H9 (cell line): ENCODE results near the gene TMEM201. TPM values are rescaled to one million over a fixed set of nuclear protein-coding genes. Genes with fewer than 3 reads are reported as not detected.

ENCODE experiments used
- DNase-seq: peaks from one replicate; pipeline ENCODE4 v3.0.0-alpha.2; 2017
- H2AFZ ChIP-seq: one replicate; pipeline ENCODE4 v1.6.1; 2013; ENCODE audit warnings: mild to moderate bottlenecking, low read length, control low read depth, moderate library complexity
- H2AK5ac ChIP-seq: 2 replicates; pipeline ENCODE4 v1.6.1; 2013; ENCODE audit warnings: low read length, control low read depth, mixed read lengths; ENCODE audit not compliant: insufficient read length
- H2BK120ac ChIP-seq: one replicate; pipeline ENCODE4 v1.6.1; 2013; ENCODE audit warnings: low read depth, mild to moderate bottlenecking, low read length, control low read depth, inconsistent platforms; ENCODE audit not compliant: poor library complexity, severe bottlenecking
- H2BK12ac ChIP-seq: 2 replicates; pipeline ENCODE4 v1.6.1; 2013; ENCODE audit warnings: low read length, control low read depth, mixed read lengths, low read depth; ENCODE audit not compliant: insufficient read length
- H2BK15ac ChIP-seq: 2 replicates; pipeline ENCODE4 v1.6.1; 2013; ENCODE audit warnings: low read depth, low read length, control low read depth
- H2BK20ac ChIP-seq: one replicate; pipeline ENCODE4 v1.6.1; 2013; ENCODE audit warnings: low read depth, mild to moderate bottlenecking, low read length, control low read depth, inconsistent platforms; ENCODE audit not compliant: poor library complexity, severe bottlenecking
- H2BK5ac ChIP-seq: 2 replicates; pipeline ENCODE4 v1.6.1; 2013; ENCODE audit warnings: low read length, control low read depth, mixed read lengths; ENCODE audit not compliant: insufficient read length
- H3K14ac ChIP-seq: 2 replicates; pipeline ENCODE4 v1.6.1; 2013; ENCODE audit warnings: low read length, control low read depth; ENCODE audit not compliant: insufficient read depth
- H3K18ac ChIP-seq: 2 replicates; pipeline ENCODE4 v1.6.1; 2013; ENCODE audit warnings: low read depth, mild to moderate bottlenecking, mixed read lengths, low read length, control low read depth; ENCODE audit not compliant: insufficient read length
- H3K23ac ChIP-seq: 2 replicates; pipeline ENCODE4 v1.6.1; 2013; ENCODE audit warnings: low read length, control low read depth, mixed read lengths, low read depth; ENCODE audit not compliant: insufficient read length
- H3K23me2 ChIP-seq: 2 replicates; pipeline ENCODE4 v1.6.1; 2013; ENCODE audit warnings: low read depth, mild to moderate bottlenecking, mixed read lengths, low read length, control low read depth; ENCODE audit not compliant: insufficient read length, poor library complexity, severe bottlenecking
- H3K27ac ChIP-seq: 2 replicates; pipeline ENCODE4 v1.5.1; 2013; ENCODE audit warnings: low read length, control low read depth, mixed read lengths, low read depth; ENCODE audit not compliant: insufficient read length
- H3K27me3 ChIP-seq: 2 replicates; pipeline ENCODE4 v1.6.1; 2013; ENCODE audit warnings: low read length, control low read depth, inconsistent platforms; ENCODE audit not compliant: insufficient read depth
- H3K4ac ChIP-seq: 2 replicates; pipeline ENCODE4 v1.6.1; 2013; ENCODE audit warnings: low read depth, mild to moderate bottlenecking, control low read depth, inconsistent platforms, low read length, moderate library complexity
- H3K4me1 ChIP-seq: 2 replicates; pipeline ENCODE4 v1.6.1; 2013; ENCODE audit warnings: low read length, control low read depth, inconsistent platforms; ENCODE audit not compliant: insufficient read depth
- H3K4me2 ChIP-seq: 2 replicates; pipeline ENCODE4 v1.6.1; 2013; ENCODE audit warnings: low read length, control low read depth, mixed read lengths; ENCODE audit not compliant: insufficient read length, insufficient read depth
- H3K56ac ChIP-seq: 2 replicates; pipeline ENCODE4 v1.6.1; 2013; ENCODE audit warnings: low read depth, mild to moderate bottlenecking, mixed read lengths, low read length, control low read depth; ENCODE audit not compliant: insufficient read length
- H3K79me1 ChIP-seq: 2 replicates; pipeline ENCODE4 v1.6.1; 2013; ENCODE audit warnings: low read depth, mild to moderate bottlenecking, moderate library complexity, low read length, control low read depth, inconsistent platforms; ENCODE audit not compliant: insufficient read depth, poor library complexity, severe bottlenecking
- H3K79me2 ChIP-seq: 2 replicates; pipeline ENCODE4 v1.6.1; 2013; ENCODE audit warnings: low read length, control low read depth, inconsistent platforms; ENCODE audit not compliant: insufficient read depth
- H3K9ac ChIP-seq: 2 replicates; pipeline ENCODE4 v1.6.1; 2013; ENCODE audit warnings: low read length, control low read depth, mixed read lengths; ENCODE audit not compliant: insufficient read length; ENCODE audit errors: extremely low read depth
- H3K9me3 ChIP-seq: one replicate; pipeline ENCODE4 v1.6.1; 2013; ENCODE audit warnings: low read depth, low read length, inconsistent platforms; ENCODE audit not compliant: control insufficient read depth
- H3T11ph ChIP-seq: one replicate; pipeline ENCODE4 v1.6.1; 2013; ENCODE audit warnings: mild to moderate bottlenecking, low read length, control low read depth, inconsistent platforms
- H4K20me1 ChIP-seq: one replicate; pipeline ENCODE4 v1.6.1; 2013; ENCODE audit not compliant: control insufficient read depth, insufficient read length, insufficient read depth
- H4K5ac ChIP-seq: 2 replicates; pipeline ENCODE4 v1.6.1; 2013; ENCODE audit warnings: low read depth, mild to moderate bottlenecking, mixed read lengths, low read length, control low read depth; ENCODE audit not compliant: insufficient read length
- H4K8ac ChIP-seq: replicated peaks from 2 replicates; pipeline ENCODE4 v1.6.1; 2013; ENCODE audit warnings: low read length, control low read depth, mixed read lengths, low read depth; ENCODE audit not compliant: insufficient read length
- H4K91ac ChIP-seq: 2 replicates; pipeline ENCODE4 v1.6.1; 2013; ENCODE audit warnings: low read depth, mild to moderate bottlenecking, moderate library complexity, mixed read lengths, low read length, control low read depth; ENCODE audit not compliant: insufficient read length
- H3K27ac Mint-ChIP-seq, 3 experiments: 2 replicates in 2 of 3; 3 replicates in 1 of 3; pipeline ENCODE4 v1.8.0; 2020 to 2021; ENCODE audit warnings: mixed read lengths in 3 of 3, mild to moderate bottlenecking in 1 of 3, moderate library complexity in 1 of 3
- H3K27me3 Mint-ChIP-seq: 2 replicates; pipeline ENCODE4 v1.8.0; 2021; ENCODE audit warnings: low read depth, mild to moderate bottlenecking, moderate library complexity, mixed read lengths
- H3K36me3 Mint-ChIP-seq, 3 experiments: 2 replicates in 2 of 3; 3 replicates in 1 of 3; pipeline ENCODE4 v1.8.0; 2020 to 2021; ENCODE audit warnings: low read depth in 3 of 3, mixed read lengths in 3 of 3; ENCODE audit not compliant: insufficient read depth in 1 of 3
- H3K4me1 Mint-ChIP-seq, 2 experiments: 2 replicates each; pipeline ENCODE4 v1.8.0; 2020; ENCODE audit warnings: mixed read lengths in 2 of 2
- H3K4me3 Mint-ChIP-seq, 2 experiments: 2 replicates in 1 of 2; 3 replicates in 1 of 2; pipeline ENCODE4 v1.8.0; 2020 to 2021; ENCODE audit warnings: mild to moderate bottlenecking in 2 of 2, mixed read lengths in 2 of 2, moderate library complexity in 1 of 2
- H3K9me3 Mint-ChIP-seq, 2 experiments: 2 replicates in 1 of 2; 3 replicates in 1 of 2; pipeline ENCODE4 v1.8.0; 2020; ENCODE audit warnings: mild to moderate bottlenecking in 2 of 2, mixed read lengths in 2 of 2, moderate library complexity in 1 of 2
- CTCF ChIP-seq: fragments of 200-600 bp; sonication (generic); conservative IDR thresholded peaks from 3 replicates; pipeline ENCODE4 v1.8.0; 2021; ENCODE audit warnings: antibody characterized with exemption, mild to moderate bottlenecking
- WGBS: extraction: QIAGEN DNeasy Blood & Tissue Kit; methylation state at CpG from one replicate; pipeline ENCODE4 v1.1.7; 2013; ENCODE audit warnings: missing lambda C conversion rate, low lambda C conversion rate, mixed read lengths; ENCODE audit not compliant: insufficient read length; ENCODE audit errors: extremely low coverage; 5-methylcytosine and 5-hydroxymethylcytosine counted together
- total RNA-seq: library from RNA; stranded (reverse); gene quantifications from 2 replicates; pipeline ENCODE4 v1.2.1, GENCODE V29; 2021

Gene TMEM201
- total RNA-seq, 1 experiment from 2014 or later, result 31.0 TPM

DNA sequence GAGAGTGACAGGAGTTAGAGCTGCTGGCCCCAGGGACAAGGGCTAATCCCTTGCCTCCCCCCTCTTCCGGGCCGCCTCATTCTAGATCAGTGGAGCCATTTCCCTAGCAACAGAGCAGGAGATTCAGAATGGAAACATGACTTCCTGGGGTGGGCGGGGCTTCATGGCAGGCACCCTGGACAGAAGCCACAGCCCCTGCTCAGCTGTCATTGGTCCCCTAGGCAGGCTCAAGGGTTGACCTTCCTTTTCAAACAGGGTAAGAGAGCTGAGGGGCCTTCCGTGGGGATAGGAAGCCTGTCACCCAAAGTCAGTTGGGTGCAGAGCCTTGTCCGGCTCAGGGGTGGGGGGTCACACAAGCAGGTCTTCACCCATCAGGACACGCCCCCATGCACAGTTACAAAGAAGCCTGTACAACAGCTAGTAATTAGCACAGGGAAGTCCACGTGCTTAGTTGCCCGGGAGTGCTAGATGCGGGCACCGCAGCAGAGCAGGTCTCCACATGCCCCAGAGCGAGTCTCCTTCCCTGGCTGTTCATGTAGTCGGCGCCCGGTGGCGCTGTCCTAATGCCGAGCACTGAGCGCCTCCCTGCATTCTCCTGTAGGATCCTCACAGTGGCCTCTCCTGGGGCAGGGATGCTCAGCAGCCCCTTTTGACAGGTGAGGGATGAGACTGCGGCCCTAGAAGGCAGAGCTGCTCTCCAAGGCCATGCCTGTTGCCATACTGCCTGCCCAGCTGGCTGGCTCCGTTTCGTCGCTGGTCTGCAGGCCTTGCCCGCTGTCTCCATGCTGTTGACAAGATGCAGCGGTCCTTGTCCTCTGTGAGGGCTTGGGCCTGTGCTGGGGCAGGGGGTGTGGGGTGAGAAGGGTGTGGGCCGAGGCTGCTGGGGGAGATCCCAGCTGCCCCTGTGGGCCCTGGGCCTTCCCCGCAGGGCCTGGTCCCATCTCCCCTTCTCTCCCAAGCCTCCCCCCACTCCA, 5.1 kb downstream of the TMEM201 start:
- Mint-ChIP-seq H3K27ac (peak overlapping the region in 1 of 3 experiments; percentile 70; a peak in 2 of 7 replicates), H3K9me3 (no peaks in the 10 kb centered on the region), H3K27me3 (0 out of 2 replicates have a peak, but pooled peaks cover 3% of the 10 kb centered on the region), H3K4me3 (no peak overlapping the region; a peak in 1 of 5 replicates), H3K4me1 (peaks cover 31 to 42% of the 10 kb centered on the region in 2 experiments), H3K36me3 (peaks cover 4 to 23% (median 13%) of the 10 kb centered on the region in 3 experiments; a peak in 6 of 7 replicates)
- no peaks in the 10 kb centered on the region for H3K9me3 ChIP-seq
- no peak overlapping the region for H2AK5ac ChIP-seq
- no peak overlapping the region for H4K5ac ChIP-seq
- H3K79me2 ChIP-seq, result peaks cover 14% of the 10 kb centered on the region; the same call in 1 of the 2 replicates
- no peak overlapping the region for H3K27ac ChIP-seq
- no peak overlapping the region for H2AFZ ChIP-seq
- H3K9ac ChIP-seq, result no peak overlapping the region
- H3K4me2 ChIP-seq, result no peak overlapping the region
- no peak overlapping the region for H3K56ac ChIP-seq
- no peak overlapping the region for H3K18ac ChIP-seq
- H3K79me1 ChIP-seq, result peaks cover 12% of the 10 kb centered on the region
- no peak overlapping the region for H4K91ac ChIP-seq
- H3K14ac ChIP-seq, result no peak overlapping the region
- H2BK15ac ChIP-seq, result no peak overlapping the region
- peak; percentile 32; the same call in 2 of the 3 replicates for TF ChIP-seq CTCF
- H3T11ph ChIP-seq, result no peak overlapping the region
- peaks cover 5% of the 10 kb centered on the region; the same call in 1 of the 2 replicates for H3K4me1 ChIP-seq
- no peak overlapping the region for H2BK120ac ChIP-seq
- H3K27me3 ChIP-seq, result no peaks in the 10 kb centered on the region
- no peak overlapping the region for H4K8ac ChIP-seq
- H2BK5ac ChIP-seq, result no peak overlapping the region
- no peaks in the 10 kb centered on the region for H4K20me1 ChIP-seq
- H2BK20ac ChIP-seq, result no peak overlapping the region
- no peak overlapping the region for H2BK12ac ChIP-seq
- H3K4ac ChIP-seq, result no peak overlapping the region
- no CpG with 5 or more reads among the region's 25 CpGs for WGBS
- DNase-seq, result peak; percentile 93
- peaks cover 9% of the 10 kb centered on the region for H3K23me2 ChIP-seq
- H3K23ac ChIP-seq, result no peak overlapping the region
